ENCODE data around the gene PTRH1.

PTRH1 gene

GRCh38 chr9:127739614-127740330 is 24.3 kb upstream of the PTRH1 start:
- no peak for DNase-seq

GRCh38 chr9:127738666-127739065 is 23.2 kb upstream of the PTRH1 start:
- no peak for DNase-seq

DNA sequence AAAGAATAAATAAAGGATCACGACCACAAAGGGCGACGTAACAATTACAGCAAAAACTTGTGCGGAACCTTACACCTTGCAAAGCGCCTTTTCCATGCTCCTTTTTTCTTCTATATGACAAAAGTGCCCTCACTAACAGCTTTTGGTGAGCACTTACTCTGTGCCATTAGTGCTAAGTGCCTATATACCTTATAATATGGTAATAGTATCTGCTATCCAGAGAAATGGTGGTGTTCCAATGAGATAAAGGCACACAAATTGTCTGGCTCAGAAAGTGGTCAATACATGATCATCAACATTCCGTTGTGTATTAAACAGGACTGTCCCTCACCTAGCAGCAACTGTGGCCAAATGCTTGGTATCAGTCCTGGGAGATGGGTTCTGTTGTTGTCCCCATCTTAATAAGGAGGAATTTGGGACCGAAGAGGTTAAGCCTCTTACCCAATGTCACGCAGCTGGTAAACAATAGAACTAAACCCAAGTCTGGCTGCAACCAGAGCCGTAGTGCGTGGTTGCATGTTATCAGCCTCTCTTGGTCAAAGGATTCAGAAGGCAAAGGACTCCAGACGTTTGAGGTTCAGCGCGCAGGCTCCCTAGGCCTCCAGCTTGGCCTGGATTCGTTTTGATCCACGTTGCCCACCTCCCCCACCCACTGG is 20.2 kb upstream of the PTRH1 start:
- DNase-seq: no peak

DNA sequence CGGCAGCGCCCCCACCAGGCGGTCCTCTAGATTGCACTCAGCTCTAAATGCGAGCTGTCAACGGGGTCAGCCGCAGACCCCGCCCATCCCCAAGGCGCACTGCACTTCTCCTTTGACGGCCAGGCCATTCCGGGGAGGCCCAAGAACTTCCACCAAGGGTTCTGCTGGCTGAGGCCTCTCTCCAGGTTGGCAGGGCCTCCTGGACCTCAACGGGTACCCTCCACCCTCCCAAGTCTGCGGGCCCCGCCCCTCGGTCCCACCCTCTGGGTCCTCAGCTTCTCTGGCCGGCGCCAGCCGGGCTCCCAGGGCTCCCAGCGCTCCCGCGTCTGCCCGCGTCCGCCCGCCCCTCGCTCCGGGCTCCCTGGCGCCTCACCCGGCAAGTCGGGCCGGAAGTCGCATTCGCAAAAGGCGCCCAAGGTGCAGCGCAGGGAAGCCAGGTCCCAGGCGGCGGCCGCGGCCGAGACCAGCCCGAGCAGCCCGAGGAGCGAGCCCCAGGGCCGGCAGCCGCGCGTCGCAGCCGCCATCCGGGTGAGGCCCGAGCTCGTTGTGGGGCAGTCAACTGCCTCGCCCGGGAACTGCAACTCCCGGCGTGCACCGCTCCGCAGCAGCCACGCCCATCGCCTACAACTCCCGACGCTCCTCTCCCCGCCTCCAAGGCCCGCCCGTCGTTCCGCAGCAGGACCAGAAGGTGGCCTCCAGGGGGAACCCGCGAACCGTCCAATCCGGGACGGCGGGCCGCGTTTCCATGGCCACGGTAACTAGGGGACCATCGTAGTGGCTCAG is 19.5 kb upstream of the PTRH1 start, which contains the start of gene TOR2A:
TSS of gene TOR2A (minus strand) at position 548 of the 783 bp plus-strand sequence. CDS start at position 524, 24 bp downstream.
- DNase-seq: peak; percentile 84

- no peak for DNase-seq
Observed at GRCh38 chr9:127734247-127734746, 18.8 kb upstream of the PTRH1 start.

DNA sequence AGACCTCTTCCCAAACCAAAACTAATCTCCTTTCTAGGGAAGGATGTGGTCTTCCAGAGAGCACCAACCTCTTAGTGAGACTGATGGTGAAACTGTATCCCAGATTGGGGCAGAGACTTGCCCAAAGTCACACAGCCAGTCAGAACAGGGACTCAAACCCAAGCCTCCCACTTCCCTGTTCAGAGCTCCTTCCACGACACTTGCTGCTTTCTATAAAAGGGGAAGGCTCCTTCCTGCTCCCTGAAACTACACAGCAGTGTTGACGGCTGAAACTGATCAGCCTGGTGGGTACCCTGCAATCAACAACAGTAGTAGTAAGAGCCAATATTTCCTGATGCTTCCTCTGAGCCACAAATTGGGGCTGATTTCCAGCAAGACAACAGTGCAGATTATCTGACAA is 18.2 kb upstream of the PTRH1 start:
- DNase-seq: no peak

GRCh38 chr9:127732444-127732843 is 17.0 kb upstream of the PTRH1 start:
- DNase-seq: no peak

GRCh38 chr9:127731938-127732337 is 16.5 kb upstream of the PTRH1 start:
- DNase-seq: no peak

DNA sequence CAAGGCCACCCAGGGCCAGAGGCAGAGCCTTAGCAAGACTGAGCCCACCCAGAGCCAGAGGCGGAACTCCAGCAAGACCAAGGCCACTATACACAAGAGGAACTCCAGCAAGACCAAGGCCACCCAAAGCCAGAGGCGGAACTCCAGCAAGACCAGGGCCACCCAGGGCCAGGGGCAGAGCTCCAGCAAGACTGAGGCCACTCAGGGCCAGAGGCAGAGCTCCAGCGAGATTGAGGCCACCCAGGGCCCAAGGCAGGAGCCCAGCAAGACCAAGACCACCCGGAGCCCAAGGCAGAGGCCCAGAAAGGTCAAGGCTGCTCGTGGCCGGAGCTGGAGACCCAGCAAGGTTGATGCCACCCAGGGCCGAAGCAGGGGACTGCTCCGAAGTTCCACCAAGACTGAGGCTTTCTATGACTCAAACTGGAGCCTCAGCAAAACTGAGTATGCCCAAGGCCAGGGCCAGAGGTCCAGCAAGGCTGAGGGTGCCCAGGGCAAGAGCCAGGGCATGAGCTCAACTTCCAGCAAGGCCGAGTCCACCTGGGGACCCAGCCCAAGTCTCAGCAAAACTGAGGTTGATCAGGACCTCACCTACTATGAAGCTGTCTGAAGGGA is 15.4 kb upstream of the PTRH1 start:
- no peak for DNase-seq

DNA sequence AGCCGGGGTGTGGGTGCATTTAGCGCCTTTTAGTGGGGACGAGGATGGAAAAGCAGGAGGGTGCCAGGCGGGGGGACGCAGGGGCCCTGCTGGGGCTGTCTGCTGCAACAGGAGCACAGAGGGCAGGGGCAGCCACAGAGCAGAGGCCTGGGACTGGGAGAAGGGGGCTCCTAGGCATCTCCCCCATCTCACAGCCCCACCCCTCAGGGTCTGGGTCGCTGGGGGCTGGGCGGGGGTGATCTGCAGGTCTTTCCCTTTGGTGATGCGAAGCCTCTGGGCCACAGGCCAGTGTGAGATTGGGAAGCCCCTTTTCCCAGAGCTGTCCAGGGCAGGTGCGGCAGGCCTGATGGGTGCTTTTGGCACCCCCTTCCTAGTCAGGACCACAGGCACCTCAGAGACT is 14.8 kb upstream of the PTRH1 start:
- DNase-seq: no peak

DNA sequence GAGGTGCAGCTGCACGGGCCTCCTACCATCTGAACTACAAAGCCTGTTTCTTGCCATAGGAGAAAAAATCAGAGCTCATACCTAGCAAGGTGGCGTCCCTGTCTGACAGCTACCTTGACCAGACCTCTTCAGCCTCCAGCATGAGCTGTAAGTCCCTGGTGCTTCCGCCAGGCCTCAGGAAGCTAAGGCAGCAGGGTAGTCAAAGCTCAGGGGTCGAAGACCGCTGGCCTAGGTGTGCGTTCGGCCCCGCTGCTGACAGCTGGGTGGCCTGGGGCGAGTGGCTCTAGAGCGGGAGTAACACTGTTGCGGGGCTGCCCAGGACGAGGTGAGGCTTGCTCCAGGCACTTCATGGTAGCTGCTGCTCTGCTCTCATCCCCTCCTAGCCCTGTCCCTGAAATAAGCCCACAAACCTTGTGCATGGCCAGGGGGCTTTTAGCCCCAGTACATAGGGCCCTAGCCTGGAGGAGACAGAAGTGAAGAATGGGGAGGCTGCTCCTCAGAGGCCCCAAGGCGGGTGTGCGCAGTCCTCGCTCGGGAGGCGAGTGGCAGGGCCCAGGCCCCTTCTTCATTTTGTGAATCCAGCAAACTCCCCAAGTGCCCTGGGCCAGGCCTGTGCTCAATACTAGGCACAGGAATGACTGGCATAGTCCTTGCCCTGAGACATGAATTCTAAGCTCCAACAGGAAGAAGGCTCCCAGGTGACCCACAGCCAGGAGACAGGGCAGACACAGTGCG is 14.2 kb upstream of the PTRH1 start:
- no peak for DNase-seq

DNA sequence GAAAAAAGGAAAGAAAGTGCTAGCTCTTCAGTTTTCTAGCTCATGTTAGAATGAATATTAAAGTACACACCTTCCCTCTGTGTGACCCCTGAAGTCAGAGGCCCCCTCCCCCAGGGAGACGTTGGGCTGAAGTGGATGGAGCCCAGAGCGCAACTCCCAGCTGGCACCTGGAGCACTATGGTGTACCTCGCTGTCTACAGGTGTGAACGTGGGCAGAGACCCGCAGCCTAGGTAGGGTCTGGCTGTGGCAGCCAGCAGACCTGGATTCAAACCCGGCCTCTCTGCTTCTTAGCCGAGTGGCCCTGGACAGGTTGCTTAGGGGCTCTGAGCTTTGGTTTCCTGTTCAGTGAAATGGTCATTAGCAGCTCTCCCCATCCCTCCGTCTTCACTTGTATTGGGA is 13.3 kb upstream of the PTRH1 start:
- DNase-seq: no peak

GRCh38 chr9:127726871-127727270 is 11.4 kb upstream of the PTRH1 start:
- no peak for DNase-seq

DNA sequence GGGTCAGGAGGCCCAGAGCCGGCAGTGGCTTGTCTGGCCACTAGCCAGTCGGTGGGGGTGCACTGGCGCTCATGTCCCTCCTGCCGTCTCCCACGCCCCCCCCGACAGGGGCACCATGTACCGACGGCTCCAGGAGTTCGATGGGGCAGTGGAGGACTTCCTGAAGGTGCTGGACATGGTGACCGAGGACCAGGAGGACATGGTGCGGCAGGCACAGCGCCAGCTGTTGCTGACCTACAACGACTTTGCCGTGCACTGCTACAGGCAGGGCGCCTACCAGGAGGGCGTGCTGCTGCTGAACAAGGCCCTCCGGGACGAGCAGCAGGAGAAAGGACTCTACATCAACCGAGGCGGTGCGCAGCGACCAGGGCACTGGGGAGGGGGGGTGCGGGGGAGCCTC is 8.5 kb upstream of the PTRH1 start:
- no peak for DNase-seq

DNA sequence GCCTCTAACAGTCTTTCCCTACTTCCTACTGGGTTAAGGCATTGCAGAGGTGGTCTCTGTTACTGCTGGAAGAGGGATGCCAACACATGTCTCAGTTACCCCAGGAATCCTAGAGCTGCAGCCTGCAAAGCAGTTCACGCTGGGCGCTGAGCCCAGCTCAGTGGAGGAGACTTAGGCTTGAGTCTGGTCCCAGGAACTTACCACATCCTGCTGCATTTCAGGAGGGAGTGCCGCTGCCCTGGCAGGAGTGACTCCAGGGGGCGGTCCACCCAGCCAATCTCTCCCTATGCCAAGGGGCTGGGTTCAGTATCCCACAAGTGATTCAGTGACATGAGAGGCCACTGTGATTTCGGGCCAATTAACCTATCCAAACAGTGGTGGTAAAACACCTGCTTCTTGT is 8.0 kb upstream of the PTRH1 start:
- no peak for DNase-seq

- no peak for DNase-seq
Observed at GRCh38 chr9:127723013-127723412, 7.5 kb upstream of the PTRH1 start.

DNA sequence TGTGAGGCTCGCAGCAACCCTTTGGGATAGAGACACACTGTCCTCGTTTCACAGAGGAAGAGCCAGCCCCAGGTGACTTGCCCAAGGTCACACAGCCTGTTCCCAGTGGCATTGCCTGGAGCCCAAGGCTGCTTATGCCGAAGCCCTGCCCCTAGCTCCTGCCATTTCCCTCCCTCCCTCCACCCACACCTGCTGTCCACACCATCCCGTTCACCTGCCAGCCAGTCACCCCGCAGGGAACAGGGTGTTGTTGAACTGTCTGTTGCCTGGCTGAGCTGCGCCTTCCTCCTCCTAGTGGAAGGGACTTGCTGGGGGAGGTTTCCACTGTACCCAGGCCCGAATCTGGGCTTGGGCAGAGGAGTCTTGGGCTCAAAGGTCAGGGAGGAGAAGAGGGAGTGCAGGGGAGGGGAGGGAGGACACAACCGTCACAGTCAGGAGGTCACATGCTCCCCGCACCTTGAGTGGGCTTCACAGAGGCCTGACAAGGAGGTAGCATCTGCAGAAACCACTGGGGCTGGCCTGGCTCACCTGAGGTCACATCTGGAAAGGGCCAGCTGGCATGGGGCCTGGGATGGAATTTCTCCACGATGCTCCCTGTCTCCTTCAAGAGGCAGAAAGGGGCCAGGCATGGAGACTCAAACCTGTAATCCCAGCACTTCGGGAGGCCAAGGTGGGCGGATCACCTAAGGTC is 6.7 kb upstream of the PTRH1 start:
- DNase-seq: no peak

- DNase-seq: no peak
Observed at GRCh38 chr9:127721391-127721821, 5.9 kb upstream of the PTRH1 start.

DNA sequence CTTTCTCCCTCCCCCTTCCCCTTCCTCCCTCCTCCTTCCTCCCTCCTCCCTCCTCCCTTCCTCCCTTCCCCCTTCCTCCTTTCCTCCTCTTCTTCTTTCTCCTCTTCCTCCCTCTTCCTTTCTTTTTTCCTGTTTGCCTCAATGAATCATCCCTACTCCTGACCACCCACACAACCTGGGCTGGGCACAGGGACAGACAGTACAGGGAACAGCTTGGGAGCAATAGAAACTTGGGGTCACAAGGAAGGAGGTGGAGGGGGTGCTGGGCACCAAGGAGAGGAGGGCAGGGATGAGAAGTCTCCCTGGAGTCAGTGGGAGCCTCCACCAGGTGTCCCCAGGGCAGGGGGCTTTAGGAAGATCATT is 5.4 kb upstream of the PTRH1 start:
- DNase-seq: no peak

DNA sequence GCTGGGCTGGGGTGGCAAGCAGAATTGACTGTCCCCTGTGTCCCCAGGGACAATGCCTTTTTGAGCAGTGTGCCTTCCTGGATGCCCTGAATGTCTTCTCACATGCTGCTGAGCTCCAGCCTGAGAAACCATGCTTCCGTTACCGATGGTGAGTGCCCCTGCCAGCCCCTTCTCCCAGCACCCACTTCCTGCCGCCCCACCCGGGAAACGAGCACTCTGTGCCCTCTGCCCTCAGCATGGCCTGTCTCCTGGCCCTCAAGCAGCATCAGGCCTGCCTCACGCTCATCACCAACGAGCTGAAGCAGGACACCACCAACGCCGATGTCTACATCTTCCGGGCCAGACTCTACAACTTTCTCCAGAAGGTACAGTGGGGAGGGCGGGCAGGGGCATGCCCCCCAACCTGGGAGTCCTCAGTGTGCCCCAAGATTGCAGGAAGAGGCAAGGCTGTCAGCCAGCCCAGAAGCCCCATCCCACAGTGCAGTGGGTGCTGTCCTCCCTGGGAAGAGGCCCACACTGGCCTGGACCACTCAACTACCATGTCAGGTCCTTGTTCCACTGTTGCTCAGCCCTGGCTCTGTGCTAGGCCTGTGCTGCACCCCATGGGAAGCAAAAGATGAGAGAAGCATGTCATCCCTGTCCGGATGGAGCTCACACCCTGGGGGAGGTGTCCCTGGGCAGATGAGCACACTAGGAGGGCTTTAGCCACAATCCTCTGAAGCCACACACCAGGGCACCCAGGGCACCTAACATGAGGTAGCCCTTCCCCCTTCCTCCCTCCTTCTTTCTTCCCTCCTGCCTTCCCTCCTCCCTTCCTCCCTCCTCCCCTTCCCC is 4.8 kb upstream of the PTRH1 start:
- no peak for DNase-seq

- no peak for DNase-seq
Observed at GRCh38 chr9:127717766-127718165, 2.3 kb upstream of the PTRH1 start.
